ENCODE results near the gene RND1. TPM values are rescaled to one million over a fixed set of nuclear protein-coding genes. Genes with fewer than 3 reads are reported as not detected.

Gene RND1
- polyA plus RNA-seq, 3 donors from 2014 or later = 0.63 to 1.7 TPM; not detected in 1

Other genes with a start within 250 kb of the RND1 start
- gene KANSL2, start 183.6 kb downstream of the RND1 start, polyA plus RNA-seq = 10 to 100 TPM; 36.7 to 51.4 (median 40.1) TPM
- 10 to 100 TPM in 1 of 3 donors, 1 to 10 TPM in 2; 5.5 to 27.1 (median 9.6) TPM for gene CCNT1, start 149.2 kb downstream of the RND1 start, polyA plus RNA-seq
- gene ADCY6, start 76.8 kb downstream of the RND1 start, polyA plus RNA-seq = not detected
- gene CACNB3, start 47.4 kb downstream of the RND1 start, polyA plus RNA-seq = 1 to 10 TPM in 2 of 3 donors, under 1 TPM in 1; 0.66 to 2.1 (median 1.4) TPM
- 10 to 100 TPM; 27.7 to 76.6 (median 37.7) TPM for gene DDX23, start 13.7 kb downstream of the RND1 start, polyA plus RNA-seq
- 100 to 1,000 TPM; 195 to 241 (median 226) TPM for gene FKBP11, start 59.6 kb upstream of the RND1 start, polyA plus RNA-seq
- 10 to 100 TPM; 31.2 to 40.7 (median 37.2) TPM for gene ARF3, start 91.6 kb upstream of the RND1 start, polyA plus RNA-seq
- under 1 TPM in 2 of 3 donors, not detected in 1; 0.45 to 0.68 TPM for gene WNT10B, start 105.9 kb upstream of the RND1 start, polyA plus RNA-seq
- gene WNT1, start 112.5 kb upstream of the RND1 start, polyA plus RNA-seq = 1 to 10 TPM in 1 of 3 donors, under 1 TPM in 1, not detected in 1; 0.86 to 1.2 TPM
- not detected for gene DDN, start 133.5 kb upstream of the RND1 start, polyA plus RNA-seq
- gene PRKAG1, start 152.9 kb upstream of the RND1 start, polyA plus RNA-seq = 10 to 100 TPM; 58.5 to 75.3 (median 69.1) TPM
- 10 to 100 TPM in 1 of 3 donors, 1 to 10 TPM in 2; 1.1 to 29.6 (median 3.8) TPM for gene KMT2D, start 194.9 kb upstream of the RND1 start, polyA plus RNA-seq
- gene RHEBL1, start 204.1 kb upstream of the RND1 start, polyA plus RNA-seq = 10 to 100 TPM; 11.0 to 22.5 (median 16.5) TPM
- not detected for gene DHH, start 228.9 kb upstream of the RND1 start, polyA plus RNA-seq
- gene LMBR1L, start 245.0 kb upstream of the RND1 start, polyA plus RNA-seq = 10 to 100 TPM; 15.9 to 46.0 (median 39.6) TPM

All from immature natural killer cell (primary cell).